ENCODE results near the gene S100PBP.

- TF ChIP-seq CTCF (conservative IDR thresholded peaks at IDR 0.05 in 1 of 2, IDR thresholded peaks at IDR 0.05 in 1 of 2; ENCODE audit: low read depth in 1 of 2, low read length in 2 of 2) = no peak
- TF ChIP-seq EZH2 (IDR thresholded peaks at IDR 0.05; ENCODE audit: low read length, missing control alignments) = no peak
Observed at GRCh38 chr1:32891630-32892029, 74.2 kb downstream of the S100PBP start.
